OCI-LY3 (cell line): Measurements from ENCODE around the gene PPY.

Experiments
- CTCF ChIP-seq: fragments of 200-600, 300-600 bp; sonication (generic); IDR thresholded peaks from 2 replicates; pipeline ENCODE4 v1.5.1; 2014; ENCODE audit warnings: antibody characterized with exemption, low read length, low read depth
- EZH2phosphoT487 ChIP-seq: fragments of 200-600 bp; shearing (Covaris generic); IDR thresholded peaks from 2 replicates; pipeline ENCODE4 v1.6.1; 2018; ENCODE audit warnings: antibody characterized with exemption, mixed run types, low read depth

GRCh38 chr17:43936434-43936833, 5.8 kb downstream of the PPY start:
- TF ChIP-seq CTCF (no peak), EZH2phosphoT487 (no peak)
